GM18951 (cell line): Measurements from ENCODE around the gene GYS1.
"Not testable (repeated sequence)": the region's sequence is repeated elsewhere in the genome, so short reads cannot be mapped to it uniquely, and the experiment has no call there.

Source experiments
- POLR2A ChIP-seq: IDR thresholded peaks from 4 replicates; pipeline ENCODE4 v1.6.1; 2011; ENCODE audit warnings: mild to moderate bottlenecking; ENCODE audit not compliant: insufficient read length, insufficient read depth; ENCODE audit errors: extremely low read depth
- in situ Hi-C: fragments of 300-500 bp; cut with MboI; formaldehyde crosslinking; loops from one replicate; pipeline ENCODE4 v1.12.0; 2022; ENCODE audit warnings: low sequenced_read_pairs, mixed read lengths, inconsistent platforms; ENCODE audit not compliant: unreplicated experiment

The GYS1 gene

GRCh38 chr19:49020931-49021895 is 28.1 kb upstream of the GYS1 start:
- in situ Hi-C loops = no loop called here
- no peak for TF ChIP-seq POLR2A

GRCh38 chr19:49020342-49020741 is 27.2 kb upstream of the GYS1 start:
- no peak for TF ChIP-seq POLR2A
- in situ Hi-C loops = no loop called here

- TF ChIP-seq POLR2A = no peak
Observed at GRCh38 chr19:49019242-49019932, 26.3 kb upstream of the GYS1 start.

GRCh38 chr19:49018388-49019241 is 25.5 kb upstream of the GYS1 start:
- in situ Hi-C loops = not testable (repeated sequence)

More at GRCh38 chr19:49019242-49019932, 26.3 kb upstream of the GYS1 start:
- in situ Hi-C loops = no loop called here

- peak; percentile 29 for TF ChIP-seq POLR2A
- in situ Hi-C loops = no loop called here
Observed at GRCh38 chr19:49017666-49018351, 24.7 kb upstream of the GYS1 start.

- no peak for TF ChIP-seq POLR2A
- in situ Hi-C loops = no loop called here
Observed at GRCh38 chr19:49017041-49017665, 24.0 kb upstream of the GYS1 start, which contains the start of gene LHB. LHB (minus strand) TSS chr19:49017091; CDS start chr19:49017081, 10 bp downstream.

GRCh38 chr19:49016067-49016839 is 23.1 kb upstream of the GYS1 start:
- TF ChIP-seq POLR2A = no peak
- in situ Hi-C loops = no loop called here

- no peak for TF ChIP-seq POLR2A
Observed at GRCh38 chr19:49014870-49015255, 21.8 kb upstream of the GYS1 start.

GRCh38 chr19:49014123-49014869 is 21.2 kb upstream of the GYS1 start:
- no peak for TF ChIP-seq POLR2A
- in situ Hi-C loops = no loop called here

More at GRCh38 chr19:49014870-49015255, 21.8 kb upstream of the GYS1 start:
- in situ Hi-C loops = no loop called here

- in situ Hi-C loops = no loop called here
Observed at GRCh38 chr19:49011194-49011593, 18.1 kb upstream of the GYS1 start.

GRCh38 chr19:49010453-49010852 is 17.3 kb upstream of the GYS1 start:
- in situ Hi-C loops = no loop called here
- no peak for TF ChIP-seq POLR2A

More at GRCh38 chr19:49011194-49011593, 18.1 kb upstream of the GYS1 start:
- TF ChIP-seq POLR2A = no peak
